Stomach (tissue), 9 donors: ENCODE results near the gene UBA1. TPM values are rescaled to one million over a fixed set of nuclear protein-coding genes. Genes with fewer than 3 reads are reported as not detected.
A peak's percentile ranks its signal among the peaks of the same experiment; 100 is the strongest.

Experiments used
- DNase-seq, 2 donors: peaks; one replicate each; pipeline versions ENCODE4 v3.0.0 to v3.0.0-alpha.2; 2013 to 2019
- H3K27ac ChIP-seq, 5 donors: fragments of 200-600 bp in 4 of 5; sonication (generic) in 4 of 5; one replicate each; pipeline ENCODE4 v1.5.1; 2013 to 2019; ENCODE audit warnings: mild to moderate bottlenecking in 1 of 5, moderate library complexity in 1 of 5
- H3K27me3 ChIP-seq, 3 donors: fragments of 200-600 bp; sonication (generic); one replicate each; pipeline ENCODE4 v1.5.1; 2017 to 2019; ENCODE audit warnings: mixed run types in 1 of 3
- H3K36me3 ChIP-seq, 4 donors: fragments of 200-600 bp; sonication (generic); 1 replicate in 3 of 4; 2 replicates in 1 of 4; pipeline ENCODE4 v1.5.1; 2016 to 2019
- H3K4me1 ChIP-seq, 4 donors: fragments of 200-600 bp; sonication (generic); one replicate each; pipeline ENCODE4 v1.5.1; 2016 to 2019
- H3K4me3 ChIP-seq, 4 donors: fragments of 200-600 bp; sonication (generic) in 3 of 4; one replicate each; pipeline ENCODE4 v1.5.1; 2016 to 2019; ENCODE audit warnings: mild to moderate bottlenecking in 1 of 4
- H3K9me3 ChIP-seq, 4 donors: fragments of 200-600 bp; sonication (generic); one replicate each; pipeline ENCODE4 v1.5.1; 2016 to 2019
- EP300 ChIP-seq: sonication (generic); formaldehyde crosslinking; IDR thresholded peaks from one replicate; pipeline ENCODE4 v1.6.1; 2017; ENCODE audit warnings: antibody characterized with exemption
- POLR2A ChIP-seq, 4 donors: fragments of 450-650 bp; IDR thresholded peaks; one replicate each; pipeline ENCODE4 v1.6.1; 2016; ENCODE audit warnings: antibody characterized with exemption in 4 of 4, control low read depth in 2 of 4, mild to moderate bottlenecking in 1 of 4, moderate library complexity in 1 of 4
- POLR2AphosphoS5 ChIP-seq, 3 donors: sonication (generic); formaldehyde crosslinking; IDR thresholded peaks; one replicate each; pipeline ENCODE4 v1.6.1; 2016; ENCODE audit warnings: antibody characterized with exemption in 3 of 3
- WGBS, 5 donors: extraction: QIAGEN DNeasy Blood & Tissue Kit in 3 of 5; methylation state at CpG; one replicate each; pipeline versions ENCODE4 v1.1.5 to v1.1.7; 2013 to 2018; 5-methylcytosine and 5-hydroxymethylcytosine counted together
- intact Hi-C: fragments of 100-400 bp; cut with DNase I; formaldehyde crosslinking; loops from one replicate; pipeline ENCODE4 v1.15.1; 2023; ENCODE audit warnings: low total_unique reads
- polyA plus RNA-seq, 3 donors: library from polyadenylated mRNA; stranded (reverse); fragments of 200-250 nt; gene quantifications; one replicate each; pipeline ENCODE4 v1.2.3, GENCODE V29; 2013
- total RNA-seq, 5 donors: library from RNA; depleted of rRNA; stranded (reverse); fragments of >200 nt; gene quantifications; one replicate each; pipeline versions ENCODE4 v1.1.0 to v1.2.3, GENCODE V29; 2014 to 2016
- TF ChIP-seq, protein P1 (sequence below), 7 experiments: fragments of 450-650 bp in 4 of 7; fragments of 200-600 bp in 3 of 7; sonication (generic) in 3 of 7; IDR thresholded peaks; one replicate each; pipeline ENCODE4 v1.5.1; 2016 to 2019; ENCODE audit warnings: antibody characterized with exemption in 7 of 7, control low read depth in 2 of 7, mild to moderate bottlenecking in 1 of 7
- donor health status: healthy with polysubstance abuse.
- donor health status: Bipolar disorder and iron deficiency.
- donor health status: healthy.

UBA1 gene
- total and polyA plus RNA-seq, 8 donors = 59.3 to 278 (median 86.9) TPM

DNA sequence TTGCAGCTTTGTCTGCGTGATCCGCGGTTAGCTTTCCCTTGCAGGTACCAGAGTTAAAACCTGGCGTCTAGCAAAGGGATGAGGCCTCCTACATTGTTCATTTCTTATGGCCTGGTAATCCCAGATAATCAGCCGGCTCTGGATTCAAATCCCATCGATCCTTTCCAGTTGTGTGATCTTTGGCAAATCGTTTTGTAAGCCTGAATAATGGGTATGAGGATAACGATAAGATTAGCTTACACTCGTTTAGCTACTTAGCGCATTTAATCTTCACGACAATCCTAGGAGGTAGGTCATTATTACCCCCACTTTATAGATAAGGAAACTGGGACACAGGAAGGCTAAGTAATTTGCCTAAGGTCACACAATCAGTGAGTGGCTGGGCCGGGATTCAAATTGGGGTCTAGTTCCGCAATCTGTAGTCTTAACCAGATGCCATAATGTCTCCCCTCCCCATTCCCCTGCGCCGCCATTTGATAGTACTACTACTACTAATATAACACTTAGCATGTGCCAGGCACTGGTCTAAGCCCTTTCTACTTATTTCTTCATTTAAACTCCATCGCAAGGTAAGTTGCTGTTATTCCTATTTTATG, 1.7 kb upstream of the UBA1 start:
- Histone ChIP-seq H3K27ac (peak overlapping the region in 1 of 5 donors; percentile 67), H3K9me3 (no peaks in the 10 kb centered on the region), H3K36me3 (peaks cover 0 to 9% (median 4%) of the 10 kb centered on the region in 4 donors), H3K27me3 (peaks cover 0 to 19% (median 0%) of the 10 kb centered on the region in 3 donors), H3K4me1 (peaks cover 17 to 55% (median 51%) of the 10 kb centered on the region in 4 donors), H3K4me3 (peak overlapping the region in 3 of 4 donors; percentile 53 to 61 (median 55))
- intact Hi-C loops = loop anchor here (10.0 kb wide), 2 partner anchors 193 to 333 kb away; no protein-coding TSS in a partner anchor
- 38 to 60% (median 49%) methylated on average over 16 of the region's 16 CpGs for WGBS, 5 donors
- no peak for DNase-seq
- TF ChIP-seq POLR2A (IDR thresholded peaks at IDR 0.05) = no peak
- TF ChIP-seq, protein P1, sequence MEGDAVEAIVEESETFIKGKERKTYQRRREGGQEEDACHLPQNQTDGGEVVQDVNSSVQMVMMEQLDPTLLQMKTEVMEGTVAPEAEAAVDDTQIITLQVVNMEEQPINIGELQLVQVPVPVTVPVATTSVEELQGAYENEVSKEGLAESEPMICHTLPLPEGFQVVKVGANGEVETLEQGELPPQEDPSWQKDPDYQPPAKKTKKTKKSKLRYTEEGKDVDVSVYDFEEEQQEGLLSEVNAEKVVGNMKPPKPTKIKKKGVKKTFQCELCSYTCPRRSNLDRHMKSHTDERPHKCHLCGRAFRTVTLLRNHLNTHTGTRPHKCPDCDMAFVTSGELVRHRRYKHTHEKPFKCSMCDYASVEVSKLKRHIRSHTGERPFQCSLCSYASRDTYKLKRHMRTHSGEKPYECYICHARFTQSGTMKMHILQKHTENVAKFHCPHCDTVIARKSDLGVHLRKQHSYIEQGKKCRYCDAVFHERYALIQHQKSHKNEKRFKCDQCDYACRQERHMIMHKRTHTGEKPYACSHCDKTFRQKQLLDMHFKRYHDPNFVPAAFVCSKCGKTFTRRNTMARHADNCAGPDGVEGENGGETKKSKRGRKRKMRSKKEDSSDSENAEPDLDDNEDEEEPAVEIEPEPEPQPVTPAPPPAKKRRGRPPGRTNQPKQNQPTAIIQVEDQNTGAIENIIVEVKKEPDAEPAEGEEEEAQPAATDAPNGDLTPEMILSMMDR (IDR thresholded peaks at IDR 0.05) = no peak
- no peak for TF ChIP-seq EP300
- no peak for TF ChIP-seq POLR2AphosphoS5 (IDR thresholded peaks at IDR 0.05)

DNA sequence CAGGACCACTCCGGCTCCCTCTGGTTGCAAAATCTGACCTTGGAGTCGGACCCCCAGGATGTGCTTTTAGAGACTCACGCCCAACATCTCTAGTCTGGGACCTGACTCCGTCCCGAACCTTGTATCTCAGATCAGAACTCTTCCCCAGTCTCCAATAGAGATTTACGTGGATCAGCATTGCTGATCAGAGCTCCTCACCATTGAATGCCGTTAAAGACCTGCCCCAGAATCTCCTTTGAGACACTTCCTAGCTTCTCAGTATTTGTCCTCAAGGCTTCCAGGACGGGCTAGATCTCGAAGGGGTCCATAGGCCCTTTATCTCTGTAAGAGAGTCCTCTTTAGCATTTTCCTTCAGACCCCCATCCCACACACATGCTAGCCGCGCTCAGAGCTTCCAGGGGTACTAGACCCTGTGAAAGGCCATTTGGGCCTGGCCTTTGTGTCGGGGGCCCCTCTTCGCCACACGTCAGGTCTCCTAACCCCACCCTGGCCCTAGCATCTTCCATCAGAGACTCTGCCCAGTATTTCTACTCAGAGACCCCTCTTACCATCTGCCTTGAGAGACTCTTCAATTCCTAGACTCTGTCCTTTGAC, 662 bp downstream of the UBA1 start:
- no peak for DNase-seq
- no peaks in the 10 kb centered on the region for H3K9me3 ChIP-seq
- peak overlapping the region; percentile 95 to 98 (median 96) for H3K27ac ChIP-seq
- peaks cover 4 to 16% (median 14%) of the 10 kb centered on the region in 4 donors for H3K36me3 ChIP-seq
- H3K4me3 ChIP-seq = peak overlapping the region; percentile 51 to 73 (median 68)
- H3K4me1 ChIP-seq = peaks cover 20 to 74% (median 65%) of the 10 kb centered on the region in 4 donors
- intact Hi-C loops = loop anchor here (10.0 kb wide), 2 partner anchors 191 to 331 kb away; no protein-coding TSS in a partner anchor
- WGBS, 5 donors = 1 to 22% (median 6%) methylated on average over 12 to 14 of the region's 14 CpGs
- peaks cover 0 to 12% (median 0%) of the 10 kb centered on the region in 3 donors for H3K27me3 ChIP-seq
- no peak for TF ChIP-seq POLR2AphosphoS5 (IDR thresholded peaks at IDR 0.05)
- no peak for TF ChIP-seq EP300
- TF ChIP-seq POLR2A (IDR thresholded peaks at IDR 0.05) = no peak
- TF ChIP-seq, protein P1 (IDR thresholded peaks at IDR 0.05) = no peak

DNA sequence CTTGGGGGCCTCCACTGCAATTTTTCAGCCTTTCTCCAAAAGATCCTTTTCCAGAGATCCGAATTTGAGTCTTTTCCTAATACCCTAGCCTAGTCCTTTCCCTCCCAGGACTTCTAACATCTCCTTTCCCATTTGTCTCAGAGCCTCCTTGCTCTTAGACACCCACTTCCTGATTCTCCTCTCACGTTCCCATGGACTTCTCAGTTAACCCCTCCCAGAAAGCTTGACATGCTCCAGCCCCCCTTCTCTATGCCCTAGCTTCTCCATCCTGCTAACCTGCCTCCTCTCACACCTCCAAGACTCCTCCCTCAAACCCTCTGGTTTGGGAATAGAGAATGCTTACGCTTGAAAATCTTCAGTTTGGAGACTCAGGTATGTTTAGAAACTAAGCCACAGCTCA, 2.5 kb downstream of the UBA1 start:
- Histone ChIP-seq H3K4me1 (peaks cover 20 to 64% (median 60%) of the 10 kb centered on the region in 4 donors), H3K27me3 (peaks cover 0 to 4% (median 0%) of the 10 kb centered on the region in 3 donors), H3K4me3 (peak overlapping the region in 2 of 4 donors; percentile 51 to 71), H3K27ac (peak overlapping the region in 2 of 5 donors; percentile 1 to 11), H3K9me3 (no peaks in the 10 kb centered on the region), H3K36me3 (peaks cover 23 to 34% (median 32%) of the 10 kb centered on the region in 4 donors)
- WGBS, 5 donors = 32 to 60% (median 46%) methylated on average over 3 of the region's 3 CpGs
- no peak for DNase-seq
- intact Hi-C loops = loop anchor here (10.0 kb wide), 2 partner anchors 189 to 329 kb away; no protein-coding TSS in a partner anchor
- TF ChIP-seq POLR2A (IDR thresholded peaks at IDR 0.05) (no peak), POLR2AphosphoS5 (IDR thresholded peaks at IDR 0.05) (no peak), EP300 (no peak)
- TF ChIP-seq, protein P1 (IDR thresholded peaks at IDR 0.05) = no peak

DNA sequence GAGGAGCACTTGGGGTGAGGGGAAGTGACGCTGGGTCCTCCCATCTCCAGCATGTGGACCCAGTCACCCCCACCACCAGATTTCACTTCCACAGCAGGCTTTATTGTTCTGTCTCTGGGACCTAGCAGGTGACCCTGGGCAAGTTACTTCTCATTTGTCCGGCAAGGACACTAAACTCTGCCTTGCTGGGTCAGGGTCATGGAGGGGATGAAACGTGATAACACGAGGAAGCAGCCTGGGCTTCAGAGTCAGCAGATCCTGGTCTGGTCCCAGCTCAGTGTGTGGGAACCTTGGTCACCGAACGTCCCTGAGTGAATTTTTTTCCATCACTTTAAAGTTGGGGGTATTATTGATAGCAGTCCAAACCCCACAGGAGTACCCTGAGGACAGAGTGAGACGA, 3.9 kb downstream of the UBA1 start:
- TF ChIP-seq, protein P1 (IDR thresholded peaks at IDR 0.05) = no peak
- TF ChIP-seq EP300 (no peak), POLR2A (IDR thresholded peaks at IDR 0.05) (no peak), POLR2AphosphoS5 (IDR thresholded peaks at IDR 0.05) (no peak)
- Histone ChIP-seq H3K27me3 (no peaks in the 10 kb centered on the region), H3K27ac (no peak overlapping the region), H3K4me1 (peaks cover 20 to 56% (median 48%) of the 10 kb centered on the region in 4 donors), H3K4me3 (peak overlapping the region in 2 of 4 donors; percentile 0 to 51), H3K9me3 (no peaks in the 10 kb centered on the region), H3K36me3 (peaks cover 37 to 49% (median 47%) of the 10 kb centered on the region in 4 donors)
- WGBS, 5 donors = 39 to 69% (median 50%) methylated on average over 7 of the region's 7 CpGs
- DNase-seq = no peak
- intact Hi-C loops = loop anchor here (10.0 kb wide), 2 partner anchors 187 to 327 kb away; no protein-coding TSS in a partner anchor
